ENCODE data around the gene SNAP23.

DNA sequence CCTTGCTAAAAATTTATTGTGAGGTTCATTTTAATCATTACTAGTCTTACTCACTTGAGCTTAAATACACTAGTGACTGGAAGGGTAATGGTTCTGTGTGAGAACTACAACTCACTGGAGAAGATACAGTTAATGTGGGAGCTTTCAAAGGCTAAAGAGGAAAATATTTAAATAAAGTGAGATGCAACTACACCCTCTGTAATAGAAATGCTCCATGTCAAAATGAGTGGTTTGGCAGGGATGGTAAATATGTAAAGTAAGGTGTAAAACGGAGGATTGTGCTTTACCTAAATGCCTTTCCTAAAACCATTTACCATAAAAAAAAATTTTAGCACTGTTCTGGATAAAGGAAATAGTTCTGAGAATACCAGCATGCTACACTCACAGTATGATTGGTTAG lies 37.8 kb downstream of the SNAP23 start:
- TF ChIP-seq POLR2AphosphoS5 (IDR thresholded peaks at IDR 0.05; ENCODE audit: low read depth, low read length) = no peak
- TF ChIP-seq POLR2A (IDR thresholded peaks at IDR 0.05; ENCODE audit: low read depth, low read length) = no peak
- no peak for TF ChIP-seq TAF1 (IDR thresholded peaks at IDR 0.05; ENCODE audit: borderline replicate concordance, low read depth, low read length)

Data from GM12892 (cell line).